ENCODE measurements around the gene NFAT5.

NFAT5 gene

DNA sequence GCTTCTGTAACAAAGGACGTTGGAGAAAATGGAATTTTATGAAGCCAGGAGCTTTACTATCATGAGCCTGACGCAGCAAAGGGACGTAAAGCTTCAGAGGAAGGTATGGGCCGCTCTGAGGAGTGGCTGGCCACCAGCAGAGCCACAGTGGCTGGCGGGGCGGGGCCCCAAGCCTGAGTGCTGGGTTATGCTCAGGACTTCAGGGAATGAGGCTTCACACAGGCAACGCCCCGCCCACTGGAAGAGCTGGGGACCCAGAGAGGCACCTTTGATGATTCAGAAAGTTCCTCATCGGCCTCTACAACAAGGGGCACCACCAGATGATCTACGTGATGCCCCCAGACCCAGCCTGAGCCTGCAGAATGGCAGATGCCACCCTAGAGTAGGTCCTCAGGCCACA, 180.2 kb downstream of the NFAT5 start:
- no peak for DNase-seq

DNA sequence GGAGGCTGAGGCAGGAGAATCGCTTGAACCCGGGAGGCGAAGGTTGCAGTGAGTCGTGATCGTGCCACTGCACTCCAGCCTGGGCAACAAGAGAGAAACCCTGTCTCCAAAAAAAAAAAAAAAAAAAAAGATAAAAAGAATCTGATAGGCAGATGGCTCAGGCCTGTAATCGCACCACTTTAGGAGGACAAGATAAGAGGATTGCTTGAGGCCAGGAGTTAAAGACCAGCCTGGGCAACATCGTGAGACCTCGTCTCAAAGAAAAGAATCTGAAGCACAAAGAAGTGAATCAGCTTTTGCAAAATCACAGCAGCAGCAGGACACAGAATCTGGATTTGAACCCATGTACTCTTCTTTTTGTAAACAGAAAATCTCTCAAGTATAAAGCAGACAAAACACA, 181.3 kb downstream of the NFAT5 start:
- DNase-seq, result no peak

DNA sequence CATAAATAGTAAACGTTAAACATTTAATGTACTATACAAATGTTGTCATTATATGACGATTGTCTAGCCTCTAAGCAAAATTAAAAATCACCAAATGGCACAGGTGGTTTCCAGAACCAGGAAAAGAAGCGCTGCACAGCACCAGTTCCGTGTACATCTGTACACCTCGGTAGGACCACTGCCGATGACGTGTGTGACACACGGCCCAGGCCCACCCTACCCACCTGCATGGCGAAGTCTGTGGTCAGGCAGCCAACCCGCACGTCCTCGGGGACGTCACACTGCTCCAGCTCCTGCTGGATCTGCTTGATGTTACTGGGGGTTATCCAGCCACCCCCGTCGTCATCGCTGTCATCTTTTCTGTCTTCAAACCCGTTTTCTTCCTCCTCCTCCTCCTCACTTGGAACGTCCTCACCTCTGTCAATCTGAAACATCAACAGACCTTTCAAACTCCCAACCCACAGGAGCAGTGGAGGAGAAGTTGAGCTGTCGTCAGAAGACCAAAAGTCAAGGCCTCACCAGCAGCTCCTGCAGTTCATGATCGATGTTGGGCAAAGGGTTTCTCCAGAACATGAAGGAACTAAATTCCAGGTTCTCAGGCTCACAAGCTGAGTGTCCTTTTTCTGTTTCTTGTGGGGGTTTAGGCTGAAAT, 183.1 kb downstream of the NFAT5 start:
- no peak for DNase-seq

DNA sequence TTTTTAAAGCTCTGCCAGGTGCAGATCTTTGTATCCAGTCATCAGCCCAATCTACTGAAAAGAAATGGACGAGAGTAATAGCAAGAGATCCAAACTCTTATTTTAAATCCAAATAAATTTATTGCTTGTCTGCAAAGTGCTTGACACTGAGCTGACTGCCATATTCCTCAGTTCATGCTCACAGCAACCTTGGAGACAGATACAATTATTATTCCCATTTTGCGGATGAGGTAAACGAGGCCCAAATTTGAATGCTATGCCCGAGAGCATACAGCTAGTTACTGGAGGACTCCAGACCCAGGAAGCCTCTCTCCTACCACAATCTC, 188.3 kb downstream of the NFAT5 start:
- no peak for DNase-seq
